HEK293 (cell line): ENCODE results near the gene ENTPD8.

Source experiments
- GLIS1 ChIP-seq: fragments of 450-650 bp; formaldehyde crosslinking; IDR thresholded peaks from 2 replicates; pipeline ENCODE4 v1.5.1; 2016; ENCODE audit warnings: missing biosample characterization, missing genetic modification characterization
- HOXA7 ChIP-seq: sonication (generic); formaldehyde crosslinking; IDR thresholded peaks from 2 replicates; pipeline ENCODE4 v1.8.1; 2022; ENCODE audit warnings: missing genetic modification reagents, borderline replicate concordance
- HOXD13 ChIP-seq: sonication (generic); formaldehyde crosslinking; IDR thresholded peaks from 2 replicates; pipeline ENCODE4 v1.8.0; 2022; ENCODE audit warnings: missing genetic modification reagents, borderline replicate concordance
- SP2 ChIP-seq: fragments of 450-650 bp; formaldehyde crosslinking; IDR thresholded peaks from 2 replicates; pipeline ENCODE4 v1.5.1; 2016; ENCODE audit warnings: missing biosample characterization, missing genetic modification characterization
- TSHZ1 ChIP-seq: fragments of 450-650 bp; formaldehyde crosslinking; IDR thresholded peaks from 2 replicates; pipeline ENCODE4 v1.5.1; 2016; ENCODE audit warnings: missing biosample characterization, missing genetic modification characterization, borderline replicate concordance
- YY2 ChIP-seq: fragments of 450-650 bp; formaldehyde crosslinking; IDR thresholded peaks from 2 replicates; pipeline ENCODE4 v1.5.1; 2016; ENCODE audit warnings: missing biosample characterization, missing genetic modification characterization
- ZBTB1 ChIP-seq: fragments of 450-650 bp; formaldehyde crosslinking; IDR thresholded peaks from 2 replicates; pipeline ENCODE4 v1.5.1; 2016; ENCODE audit warnings: missing biosample characterization, missing genetic modification characterization
- ZBTB49 ChIP-seq: fragments of 450-650 bp; formaldehyde crosslinking; IDR thresholded peaks from 2 replicates; pipeline ENCODE4 v1.5.1; 2016; ENCODE audit warnings: missing biosample characterization, missing genetic modification characterization, low read depth
- ZBTB6 ChIP-seq: fragments of 450-650 bp; formaldehyde crosslinking; IDR thresholded peaks from 2 replicates; pipeline ENCODE4 v1.5.1; 2017; ENCODE audit warnings: missing biosample characterization, missing genetic modification characterization
- ZFP3 ChIP-seq: fragments of 450-650 bp; formaldehyde crosslinking; IDR thresholded peaks from 2 replicates; pipeline ENCODE4 v1.5.1; 2016; ENCODE audit warnings: low read depth, missing biosample characterization, missing genetic modification characterization
- ZFP69B ChIP-seq: fragments of 450-650 bp; formaldehyde crosslinking; IDR thresholded peaks from 2 replicates; pipeline ENCODE4 v1.5.1; 2016; ENCODE audit warnings: missing biosample characterization, missing genetic modification characterization
- ZNF133 ChIP-seq: fragments of 450-650 bp; formaldehyde crosslinking; IDR thresholded peaks from 2 replicates; pipeline ENCODE4 v1.5.1; 2016; ENCODE audit warnings: missing biosample characterization, missing genetic modification characterization
- ZNF146 ChIP-seq: fragments of 450-650 bp; formaldehyde crosslinking; IDR thresholded peaks from 2 replicates; pipeline ENCODE4 v1.5.1; 2016; ENCODE audit warnings: missing biosample characterization, missing genetic modification characterization
- ZNF223 ChIP-seq: fragments of 450-650 bp; formaldehyde crosslinking; IDR thresholded peaks from 2 replicates; pipeline ENCODE4 v1.5.1; 2016; ENCODE audit warnings: missing biosample characterization, missing genetic modification characterization
- ZNF366 ChIP-seq: fragments of 450-650 bp; formaldehyde crosslinking; conservative IDR thresholded peaks from 2 replicates; pipeline ENCODE4 v1.5.1; 2016; ENCODE audit warnings: missing biosample characterization, missing genetic modification characterization
- ZNF398 ChIP-seq: fragments of 450-650 bp; formaldehyde crosslinking; IDR thresholded peaks from 2 replicates; pipeline ENCODE4 v1.5.1; 2017; ENCODE audit warnings: missing biosample characterization, missing genetic modification characterization
- ZNF404 ChIP-seq: fragments of 450-650 bp; formaldehyde crosslinking; IDR thresholded peaks from 2 replicates; pipeline ENCODE4 v1.5.1; 2017; ENCODE audit warnings: missing biosample characterization, missing genetic modification characterization
- ZNF48 ChIP-seq: fragments of 450-650 bp; formaldehyde crosslinking; IDR thresholded peaks from 2 replicates; pipeline ENCODE4 v1.5.1; 2016; ENCODE audit warnings: missing biosample characterization, missing genetic modification characterization
- ZNF488 ChIP-seq: fragments of 450-650 bp; formaldehyde crosslinking; IDR thresholded peaks from 2 replicates; pipeline ENCODE4 v1.5.1; 2016; ENCODE audit warnings: missing biosample characterization, missing genetic modification characterization
- ZNF501 ChIP-seq: fragments of 450-650 bp; formaldehyde crosslinking; IDR thresholded peaks from 2 replicates; pipeline ENCODE4 v1.5.1; 2016; ENCODE audit warnings: missing biosample characterization, missing genetic modification characterization
- ZNF510 ChIP-seq: fragments of 450-650 bp; formaldehyde crosslinking; IDR thresholded peaks from 2 replicates; pipeline ENCODE4 v1.5.1; 2018; ENCODE audit warnings: mild to moderate bottlenecking, missing genetic modification characterization, missing biosample characterization; ENCODE audit not compliant: insufficient replicate concordance
- ZNF558 ChIP-seq: fragments of 450-650 bp; formaldehyde crosslinking; IDR thresholded peaks from 2 replicates; pipeline ENCODE4 v1.5.1; 2016; ENCODE audit warnings: missing biosample characterization, missing genetic modification characterization
- ZNF580 ChIP-seq: fragments of 450-650 bp; formaldehyde crosslinking; IDR thresholded peaks from 2 replicates; pipeline ENCODE4 v1.5.1; 2016; ENCODE audit warnings: missing biosample characterization, missing genetic modification characterization
- ZNF639 ChIP-seq: fragments of 450-650 bp; formaldehyde crosslinking; IDR thresholded peaks from 2 replicates; pipeline ENCODE4 v1.5.1; 2016; ENCODE audit warnings: missing biosample characterization, missing genetic modification characterization
- ZNF658 ChIP-seq: fragments of 450-650 bp; formaldehyde crosslinking; IDR thresholded peaks from 2 replicates; pipeline ENCODE4; 2016; ENCODE audit warnings: missing biosample characterization, missing genetic modification characterization
- ZNF701 ChIP-seq: fragments of 450-650 bp; formaldehyde crosslinking; IDR thresholded peaks from 2 replicates; pipeline ENCODE4 v1.5.1; 2016; ENCODE audit warnings: missing biosample characterization, missing genetic modification characterization
- ZNF785 ChIP-seq: fragments of 450-650 bp; formaldehyde crosslinking; IDR thresholded peaks from 2 replicates; pipeline ENCODE4 v1.5.1; 2016; ENCODE audit warnings: missing biosample characterization, missing genetic modification characterization
- ZNF837 ChIP-seq: fragments of 450-650 bp; formaldehyde crosslinking; IDR thresholded peaks from 2 replicates; pipeline ENCODE4 v1.5.1; 2016; ENCODE audit warnings: missing biosample characterization, missing genetic modification characterization
- ZSCAN30 ChIP-seq: fragments of 450-650 bp; IDR thresholded peaks from 2 replicates; pipeline ENCODE4 v1.5.1; 2018; ENCODE audit warnings: missing biosample characterization, mild to moderate bottlenecking, missing genetic modification characterization, moderate library complexity

The ENTPD8 gene

GRCh38 chr9:137434498-137435380 is 6.4 kb downstream of the ENTPD8 start (continued):
- TF ChIP-seq ZNF404 (tag by site-specific recombination) (no peak), TSHZ1 (no peak), ZBTB1 (no peak), ZNF48 (tag by site-specific recombination) (no peak), ZNF398 (no peak), ZBTB6 (tag by site-specific recombination) (peak; percentile 59; the same call in 1 of the 2 replicates), ZNF501 (tag by site-specific recombination) (no peak), ZNF580 (tag by site-specific recombination) (no peak), ZNF837 (tag by site-specific recombination) (no peak), ZNF488 (no peak), ZSCAN30 (no peak), ZFP69B (tag by site-specific recombination) (peak; percentile 49; the same call in 1 of the 2 replicates), YY2 (tag by site-specific recombination) (no peak), ZNF701 (tag by site-specific recombination) (no peak), SP2 (tag by site-specific recombination) (no peak), ZNF133 (tag by site-specific recombination) (no peak), ZNF223 (tag by site-specific recombination) (no peak), ZNF785 (no peak), ZNF658 (tag by site-specific recombination) (no peak), HOXD13 (CRISPR knock-in tag) (no peak), ZFP3 (tag by site-specific recombination) (no peak), GLIS1 (tag by site-specific recombination) (no peak), ZNF558 (tag by site-specific recombination) (no peak), HOXA7 (CRISPR knock-in tag) (no peak), ZBTB49 (no peak), ZNF146 (tag by site-specific recombination) (no peak), ZNF366 (tag by site-specific recombination) (no peak), ZNF510 (tag by site-specific recombination) (no peak), ZNF639 (tag by site-specific recombination) (no peak)
